Ovary (tissue), 3 donors: ENCODE measurements around the gene MILR1.

ENCODE experiments used
- CTCF ChIP-seq, 3 donors: fragments of 450-650 bp in 2 of 3; fragments of 200-600 bp in 1 of 3; IDR thresholded peaks; one replicate each; pipeline versions ENCODE4 v1.5.1 to v1.8.0; 2016 to 2022; ENCODE audit warnings: antibody characterized with exemption in 3 of 3, mild to moderate bottlenecking in 1 of 3
- EP300 ChIP-seq: sonication (generic); formaldehyde crosslinking; IDR thresholded peaks from one replicate; pipeline ENCODE4 v1.6.1; 2017; ENCODE audit warnings: antibody characterized with exemption
- POLR2A ChIP-seq: fragments of 450-650 bp; IDR thresholded peaks from one replicate; pipeline ENCODE4 v1.6.1; 2017; ENCODE audit warnings: antibody characterized with exemption, mild to moderate bottlenecking, moderate library complexity
- donor health status: DM: no; HTN: no; CAD: no.

- TF ChIP-seq CTCF (IDR thresholded peaks at IDR 0.05): no peak
- TF ChIP-seq EP300: no peak
- no peak for TF ChIP-seq POLR2A
These were observed 53.1 kb downstream of the MILR1 start for GRCh38 chr17:64502021-64502420.
